Measurements from ENCODE around the gene OPCML.

The OPCML gene

DNA sequence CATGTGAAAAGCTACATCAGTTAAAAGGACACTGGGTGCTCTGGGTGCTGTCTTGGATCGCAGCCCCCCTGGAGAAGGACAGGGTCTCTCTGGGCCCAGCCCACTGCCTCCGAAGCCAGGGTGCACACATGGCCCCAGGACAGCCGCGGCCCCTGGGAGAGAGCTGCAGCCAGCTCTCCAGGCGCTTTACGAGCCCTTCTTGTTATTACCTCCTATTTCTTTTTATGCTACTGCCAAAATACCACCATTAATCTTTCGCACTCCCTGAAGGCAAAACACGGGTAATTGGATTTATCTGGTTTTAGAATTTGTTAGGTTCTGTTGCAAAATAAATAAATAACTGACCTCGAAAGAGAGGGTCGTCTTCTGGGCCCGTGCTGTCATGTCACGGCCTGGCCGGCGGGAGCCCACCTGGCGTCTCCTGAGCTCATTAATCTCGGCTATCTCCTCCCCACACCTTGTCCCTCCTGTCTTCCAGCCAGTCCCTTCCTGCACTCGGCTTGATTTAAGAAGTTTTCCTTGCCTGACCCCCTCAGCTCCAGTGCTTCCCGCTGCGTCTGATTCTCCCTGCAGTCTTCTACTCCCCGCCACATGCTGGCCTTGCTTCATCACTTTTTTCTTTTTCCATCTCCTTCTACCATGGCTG, 611.7 kb downstream of the OPCML start:
- DNase-seq (ENCODE audit: low read depth), result no peak
- TF ChIP-seq, protein P1, sequence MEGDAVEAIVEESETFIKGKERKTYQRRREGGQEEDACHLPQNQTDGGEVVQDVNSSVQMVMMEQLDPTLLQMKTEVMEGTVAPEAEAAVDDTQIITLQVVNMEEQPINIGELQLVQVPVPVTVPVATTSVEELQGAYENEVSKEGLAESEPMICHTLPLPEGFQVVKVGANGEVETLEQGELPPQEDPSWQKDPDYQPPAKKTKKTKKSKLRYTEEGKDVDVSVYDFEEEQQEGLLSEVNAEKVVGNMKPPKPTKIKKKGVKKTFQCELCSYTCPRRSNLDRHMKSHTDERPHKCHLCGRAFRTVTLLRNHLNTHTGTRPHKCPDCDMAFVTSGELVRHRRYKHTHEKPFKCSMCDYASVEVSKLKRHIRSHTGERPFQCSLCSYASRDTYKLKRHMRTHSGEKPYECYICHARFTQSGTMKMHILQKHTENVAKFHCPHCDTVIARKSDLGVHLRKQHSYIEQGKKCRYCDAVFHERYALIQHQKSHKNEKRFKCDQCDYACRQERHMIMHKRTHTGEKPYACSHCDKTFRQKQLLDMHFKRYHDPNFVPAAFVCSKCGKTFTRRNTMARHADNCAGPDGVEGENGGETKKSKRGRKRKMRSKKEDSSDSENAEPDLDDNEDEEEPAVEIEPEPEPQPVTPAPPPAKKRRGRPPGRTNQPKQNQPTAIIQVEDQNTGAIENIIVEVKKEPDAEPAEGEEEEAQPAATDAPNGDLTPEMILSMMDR (IDR thresholded peaks at IDR 0.05; ENCODE audit: low read length, missing control alignments), result no peak
- no peak overlapping the region for H3K4me3 ChIP-seq (replicated peaks; ENCODE audit: low read depth, low read length)

DNA sequence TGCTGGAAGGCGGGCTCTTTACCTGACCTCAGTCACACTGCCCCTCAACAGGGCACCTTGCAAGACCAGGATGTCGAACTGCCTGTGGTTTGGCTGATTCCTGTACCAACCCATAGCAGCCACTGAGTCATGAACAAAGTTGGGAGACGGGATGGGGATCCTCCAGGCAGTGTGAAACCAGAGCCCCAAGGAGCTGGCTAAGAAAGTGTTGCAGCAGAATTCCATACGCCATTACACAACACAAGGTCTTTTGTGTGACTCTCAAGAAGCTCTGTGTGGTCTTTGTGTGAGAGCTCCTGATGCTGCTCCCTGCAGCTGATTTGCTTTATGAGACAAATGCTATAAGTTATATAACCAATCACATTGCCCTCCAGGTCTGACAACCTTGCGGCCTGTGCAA, 617.7 kb downstream of the OPCML start:
- no peak overlapping the region for H3K4me3 ChIP-seq (replicated peaks; ENCODE audit: low read depth, low read length)
- TF ChIP-seq, protein P1 (IDR thresholded peaks at IDR 0.05; ENCODE audit: low read length, missing control alignments), result no peak
- DNase-seq (ENCODE audit: low read depth), result no peak

DNA sequence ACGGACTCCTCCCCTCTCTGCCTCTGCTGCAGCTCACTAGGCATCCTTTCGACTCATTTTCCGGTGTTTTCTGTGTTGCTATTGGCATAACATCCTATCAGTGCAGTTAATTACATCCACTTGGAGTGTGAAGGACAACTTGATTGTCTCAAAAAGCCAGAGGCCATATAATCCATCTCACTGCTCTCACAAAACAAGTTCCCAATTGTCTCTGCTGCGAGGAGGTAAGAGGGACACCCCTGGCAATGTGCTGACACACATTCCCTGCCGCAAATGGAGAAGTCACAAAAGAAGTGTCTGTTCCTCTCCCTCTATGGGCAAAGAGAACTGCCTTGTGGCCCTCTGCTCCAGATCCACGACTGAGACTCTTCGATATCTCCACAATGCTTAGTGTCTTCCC, 618.4 kb downstream of the OPCML start:
- no peak overlapping the region for H3K4me3 ChIP-seq (replicated peaks; ENCODE audit: low read depth, low read length)
- TF ChIP-seq, protein P1 (IDR thresholded peaks at IDR 0.05; ENCODE audit: low read length, missing control alignments), result no peak
- DNase-seq (ENCODE audit: low read depth), result no peak

DNA sequence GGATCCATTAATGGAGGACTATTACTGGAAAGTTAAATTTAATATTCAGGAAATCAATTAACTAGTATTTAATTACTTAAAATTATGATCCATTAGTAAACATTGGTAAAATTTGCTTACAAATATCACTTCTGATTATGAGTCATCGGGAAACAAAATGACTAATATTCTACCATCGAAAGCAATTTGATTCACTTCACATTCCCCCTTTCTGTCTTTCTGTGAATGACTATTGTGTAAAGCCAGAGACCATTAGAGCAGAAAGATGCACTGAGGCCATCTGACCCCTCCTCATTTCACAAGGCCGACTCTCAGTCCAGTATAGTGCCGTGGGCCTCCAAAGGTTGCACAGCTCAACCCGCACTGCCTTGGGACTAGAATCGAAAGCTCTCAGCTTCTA, 619.0 kb downstream of the OPCML start:
- DNase-seq (ENCODE audit: low read depth), result no peak
- H3K4me3 ChIP-seq (replicated peaks; ENCODE audit: low read depth, low read length), result no peak overlapping the region
- TF ChIP-seq, protein P1 (IDR thresholded peaks at IDR 0.05; ENCODE audit: low read length, missing control alignments), result no peak

DNA sequence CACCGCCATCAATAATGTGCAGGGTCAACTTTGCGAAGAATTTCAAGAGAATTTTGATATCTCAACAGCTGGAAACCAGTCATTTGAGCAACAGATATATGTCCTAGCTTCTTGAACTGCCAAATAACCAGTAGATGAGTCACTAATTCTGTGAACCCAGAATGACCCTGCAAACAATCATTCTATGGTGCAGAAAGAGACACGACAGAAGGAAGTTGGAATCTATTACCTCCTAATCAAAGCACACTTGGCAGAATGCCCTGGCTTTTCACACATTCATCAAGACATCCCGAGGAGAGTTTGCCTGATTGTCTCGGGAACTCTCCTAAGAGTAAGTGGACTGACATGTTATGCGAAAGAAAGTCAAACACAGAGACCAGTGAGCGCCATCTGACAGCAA, 621.1 kb downstream of the OPCML start:
- TF ChIP-seq, protein P1 (IDR thresholded peaks at IDR 0.05; ENCODE audit: low read length, missing control alignments), result no peak
- no peak overlapping the region for H3K4me3 ChIP-seq (replicated peaks; ENCODE audit: low read depth, low read length)
- DNase-seq (ENCODE audit: low read depth), result peak; percentile 53

DNA sequence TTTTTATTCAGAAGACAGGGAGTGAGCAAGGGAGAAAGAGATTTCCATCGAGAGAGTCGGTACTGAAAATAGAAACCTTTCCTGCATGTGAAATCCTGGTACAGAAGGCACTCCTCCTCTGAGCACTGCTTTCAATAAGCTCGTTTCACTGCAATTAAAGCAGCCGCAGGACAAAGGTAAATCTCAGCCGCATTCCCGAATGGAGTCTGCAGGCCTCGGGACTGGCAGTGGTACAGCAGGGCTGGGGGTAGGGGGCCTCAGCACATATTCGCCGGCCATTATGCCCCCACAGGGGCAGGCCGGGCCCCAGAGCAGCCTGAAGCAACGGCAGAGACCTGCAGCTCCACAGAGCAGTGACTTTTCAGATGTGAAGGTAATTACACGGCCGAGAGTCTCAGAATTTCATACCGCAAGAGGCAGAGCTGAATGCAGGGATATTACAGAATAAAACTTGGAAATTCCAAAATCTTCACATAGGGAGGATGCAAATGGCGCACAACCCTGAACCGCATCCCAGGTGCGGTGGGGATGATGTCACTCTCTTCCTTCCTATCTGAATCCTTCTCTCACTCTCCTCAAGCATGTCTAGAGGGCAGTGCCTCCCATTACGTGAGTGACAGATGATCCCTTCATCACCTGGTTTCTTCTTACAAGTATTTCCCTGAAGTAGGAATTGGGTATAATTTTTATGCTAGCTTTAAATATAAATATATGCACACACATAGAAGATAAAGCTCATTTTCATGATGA, 622.1 kb downstream of the OPCML start:
- no peak for DNase-seq (ENCODE audit: low read depth)
- TF ChIP-seq, protein P1 (IDR thresholded peaks at IDR 0.05; ENCODE audit: low read length, missing control alignments), result no peak
- no peak overlapping the region for H3K4me3 ChIP-seq (replicated peaks; ENCODE audit: low read depth, low read length)
